ENCODE results near the gene RAPGEF2.

DNA sequence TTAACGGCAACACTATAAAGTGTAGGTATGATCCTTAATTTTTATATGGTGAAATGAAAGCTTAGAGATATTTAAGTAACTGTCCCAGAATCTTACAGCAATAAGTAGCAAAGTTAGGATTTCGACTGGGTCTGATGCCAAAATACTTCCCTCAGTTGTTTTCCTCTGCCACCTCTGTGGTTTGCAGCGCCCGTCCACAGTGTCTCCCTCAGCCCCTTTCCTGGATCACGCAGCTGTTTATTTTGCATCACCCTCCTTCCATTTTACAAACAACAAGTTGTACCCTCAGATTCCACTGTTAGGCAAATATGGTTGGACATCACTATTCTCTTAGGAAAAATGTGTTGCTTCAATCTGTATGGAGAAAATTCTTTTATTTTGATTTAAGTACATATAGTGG is 56.1 kb downstream of the RAPGEF2 start:
- TF ChIP-seq, protein P1, sequence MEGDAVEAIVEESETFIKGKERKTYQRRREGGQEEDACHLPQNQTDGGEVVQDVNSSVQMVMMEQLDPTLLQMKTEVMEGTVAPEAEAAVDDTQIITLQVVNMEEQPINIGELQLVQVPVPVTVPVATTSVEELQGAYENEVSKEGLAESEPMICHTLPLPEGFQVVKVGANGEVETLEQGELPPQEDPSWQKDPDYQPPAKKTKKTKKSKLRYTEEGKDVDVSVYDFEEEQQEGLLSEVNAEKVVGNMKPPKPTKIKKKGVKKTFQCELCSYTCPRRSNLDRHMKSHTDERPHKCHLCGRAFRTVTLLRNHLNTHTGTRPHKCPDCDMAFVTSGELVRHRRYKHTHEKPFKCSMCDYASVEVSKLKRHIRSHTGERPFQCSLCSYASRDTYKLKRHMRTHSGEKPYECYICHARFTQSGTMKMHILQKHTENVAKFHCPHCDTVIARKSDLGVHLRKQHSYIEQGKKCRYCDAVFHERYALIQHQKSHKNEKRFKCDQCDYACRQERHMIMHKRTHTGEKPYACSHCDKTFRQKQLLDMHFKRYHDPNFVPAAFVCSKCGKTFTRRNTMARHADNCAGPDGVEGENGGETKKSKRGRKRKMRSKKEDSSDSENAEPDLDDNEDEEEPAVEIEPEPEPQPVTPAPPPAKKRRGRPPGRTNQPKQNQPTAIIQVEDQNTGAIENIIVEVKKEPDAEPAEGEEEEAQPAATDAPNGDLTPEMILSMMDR (IDR thresholded peaks at IDR 0.05; ENCODE audit: poor library complexity) = no peak
- TF ChIP-seq EZH2 (IDR thresholded peaks at IDR 0.05; ENCODE audit: borderline replicate concordance) (no peak), EZH2phosphoT487 (IDR thresholded peaks at IDR 0.05; ENCODE audit: low read depth, severe bottlenecking, unreplicated experiment) (no peak)

Measured in hepatocyte (in vitro differentiated cells).